ENCODE results near the gene TCF15. TPM values are rescaled to one million over a fixed set of nuclear protein-coding genes. Genes with fewer than 3 reads are reported as not detected.

Gene TCF15
- total RNA-seq, 3 donors from 2014 or later = 0.44 to 2.6 (median 1.1) TPM

GRCh38 chr20:617934-618690, 8.0 kb upstream of the TCF15 start:
- Histone ChIP-seq H3K27me3 (peaks cover 0 to 51% of the 10 kb centered on the region in 2 donors), H3K36me3 (no peaks in the 10 kb centered on the region), H3K27ac (no peak overlapping the region), H3K4me1 (no peaks in the 10 kb centered on the region), H3K9me3 (peaks cover 3 to 8% of the 10 kb centered on the region in 2 donors), H3K4me3 (no peak overlapping the region)
- intact Hi-C loops (cut with DNase I; ENCODE audit: low total_unique reads) = loop anchor here (10.0 kb wide), 1 partner anchor 1787 kb away; no protein-coding TSS in a partner anchor
- no peak for TF ChIP-seq POLR2AphosphoS5 (IDR thresholded peaks at IDR 0.05)
- no peak for TF ChIP-seq CTCF (IDR thresholded peaks at IDR 0.05)
- no peak for DNase-seq (ENCODE audit: low spot score in 2 of 2)

GRCh38 chr20:615514-615913, 5.4 kb upstream of the TCF15 start:
- Histone ChIP-seq H3K27ac (no peak overlapping the region), H3K4me1 (no peaks in the 10 kb centered on the region), H3K27me3 (peaks cover 0 to 56% of the 10 kb centered on the region in 2 donors), H3K4me3 (no peak overlapping the region), H3K9me3 (peaks cover 3 to 8% of the 10 kb centered on the region in 2 donors), H3K36me3 (no peaks in the 10 kb centered on the region)
- intact Hi-C loops (cut with DNase I; ENCODE audit: low total_unique reads) = loop anchor here (10.0 kb wide), 1 partner anchor 1789 kb away; no protein-coding TSS in a partner anchor
- no peak for TF ChIP-seq POLR2A (IDR thresholded peaks at IDR 0.05)
- TF ChIP-seq CTCF (IDR thresholded peaks at IDR 0.05) = no peak
- no peak for TF ChIP-seq POLR2AphosphoS5 (IDR thresholded peaks at IDR 0.05)
- DNase-seq (ENCODE audit: low spot score in 2 of 2) = no peak

GRCh38 chr20:611843-612185, 1.7 kb upstream of the TCF15 start:
- Histone ChIP-seq H3K4me3 (peak overlapping the region in 1 of 3 donors; percentile 10), H3K36me3 (no peaks in the 10 kb centered on the region), H3K9me3 (no peaks in the 10 kb centered on the region), H3K4me1 (no peaks in the 10 kb centered on the region), H3K27me3 (peaks cover 0 to 70% of the 10 kb centered on the region in 2 donors), H3K27ac (no peak overlapping the region)
- DNase-seq (ENCODE audit: low spot score in 2 of 2) = no peak
- TF ChIP-seq POLR2A (IDR thresholded peaks at IDR 0.05) (no peak), CTCF (IDR thresholded peaks at IDR 0.05) (no peak), POLR2AphosphoS5 (IDR thresholded peaks at IDR 0.05) (no peak)
- intact Hi-C loops (cut with DNase I; ENCODE audit: low total_unique reads) = loop anchor here (10.0 kb wide), 1 partner anchor 1793 kb away; no protein-coding TSS in a partner anchor

GRCh38 chr20:611047-611842, 1.1 kb upstream of the TCF15 start:
- TF ChIP-seq POLR2AphosphoS5 (IDR thresholded peaks at IDR 0.05) (no peak), CTCF (IDR thresholded peaks at IDR 0.05) (no peak), POLR2A (IDR thresholded peaks at IDR 0.05) (no peak)
- Histone ChIP-seq H3K4me1 (no peaks in the 10 kb centered on the region), H3K27me3 (peaks cover 0 to 70% of the 10 kb centered on the region in 2 donors), H3K4me3 (peak overlapping the region in 1 of 3 donors; percentile 10), H3K9me3 (no peaks in the 10 kb centered on the region), H3K27ac (no peak overlapping the region), H3K36me3 (no peaks in the 10 kb centered on the region)
- intact Hi-C loops (cut with DNase I; ENCODE audit: low total_unique reads) = loop anchor here (10.0 kb wide), 1 partner anchor 1794 kb away; no protein-coding TSS in a partner anchor
- DNase-seq (ENCODE audit: low spot score in 2 of 2) = no peak
